ENCODE measurements around the gene IMMP2L.
"Not testable (repeated sequence)": the region's sequence is repeated elsewhere in the genome, so short reads cannot be mapped to it uniquely, and the experiment has no call there.

IMMP2L gene

GRCh38 chr7:111450705-111451104 is 111.6 kb downstream of the IMMP2L start:
- not testable (repeated sequence) for DNase-seq

DNA sequence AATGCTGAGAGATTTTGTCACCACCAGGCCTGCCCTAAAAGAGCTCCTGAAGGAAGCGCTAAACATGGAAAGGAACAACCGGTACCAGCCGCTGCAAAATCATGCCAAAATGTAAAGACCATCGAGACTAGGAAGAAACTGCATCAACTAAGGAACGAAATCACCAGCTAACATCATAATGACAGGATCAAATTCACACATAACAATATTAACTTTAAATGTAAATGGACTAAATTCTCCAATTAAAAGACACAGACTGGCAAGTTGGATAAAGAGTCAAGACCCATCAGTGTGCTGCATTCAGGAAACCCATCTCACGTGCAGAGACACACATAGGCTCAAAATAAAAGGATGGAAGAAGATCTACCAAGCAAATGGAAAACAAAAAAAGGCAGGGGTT is 114.8 kb downstream of the IMMP2L start:
- DNase-seq, result not testable (repeated sequence)

DNA sequence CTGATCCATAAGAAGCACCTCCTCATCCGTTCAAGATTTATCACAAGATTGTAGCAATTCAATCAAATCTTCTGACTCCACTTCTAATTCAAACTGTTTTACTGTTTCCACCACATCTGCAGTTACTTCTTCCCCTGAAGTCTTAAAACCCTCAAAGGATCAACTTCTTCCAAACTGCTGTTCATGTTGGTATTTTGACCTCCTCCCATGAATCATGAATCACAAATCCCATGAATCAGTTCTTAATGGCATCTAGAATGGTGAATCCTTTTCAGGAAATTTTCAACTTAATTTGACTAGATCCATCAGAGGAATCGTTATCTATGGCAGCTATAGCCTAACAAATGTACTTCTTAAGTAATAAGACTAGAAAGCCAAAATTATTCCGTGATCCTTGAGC is 122.3 kb downstream of the IMMP2L start:
- DNase-seq, result no peak

- DNase-seq, result no peak
Observed at GRCh38 chr7:111438369-111439289, 123.7 kb downstream of the IMMP2L start.

GRCh38 chr7:111437736-111438135 is 124.6 kb downstream of the IMMP2L start:
- DNase-seq, result no peak

- no peak for DNase-seq
Observed at GRCh38 chr7:111436608-111437007, 125.7 kb downstream of the IMMP2L start.

DNA sequence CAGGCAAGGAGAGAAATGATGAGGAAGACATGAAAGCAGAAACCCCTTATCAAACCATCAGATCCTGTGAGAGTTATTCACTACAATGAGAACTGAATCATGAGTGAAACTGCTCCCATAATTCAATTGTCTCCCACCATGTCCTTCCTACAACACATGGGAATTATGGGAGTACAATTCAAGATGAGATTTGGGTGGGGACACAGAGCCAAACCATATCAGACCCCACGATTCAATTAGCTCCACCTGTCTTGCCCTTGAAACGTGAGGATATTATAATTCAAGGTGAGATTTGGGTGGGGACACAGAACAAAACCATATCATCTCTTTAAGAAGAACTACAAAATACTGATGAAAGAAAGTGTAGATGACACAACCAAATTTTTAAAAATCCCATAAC is 128.9 kb downstream of the IMMP2L start:
- no peak for DNase-seq

DNA sequence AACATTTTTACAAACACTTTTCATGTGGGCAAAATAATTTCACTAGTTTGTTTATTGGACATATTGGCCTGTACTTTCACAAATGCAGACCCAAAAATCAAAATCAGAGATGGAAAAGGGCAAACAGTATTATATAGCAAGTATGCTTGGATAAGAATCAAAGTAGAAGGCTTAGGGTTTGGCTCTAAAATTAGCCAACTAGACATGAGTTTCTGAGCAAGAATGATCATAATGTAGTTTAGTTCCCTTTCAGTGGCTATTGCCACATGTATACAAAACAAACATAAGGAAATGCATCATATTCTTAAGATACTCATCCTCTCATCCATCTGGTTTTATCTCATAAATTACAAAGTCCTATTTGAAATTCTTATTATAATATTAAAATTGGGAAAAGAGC is 132.5 kb downstream of the IMMP2L start:
- DNase-seq, result no peak

- DNase-seq, result no peak
Observed at GRCh38 chr7:111424768-111425167, 137.5 kb downstream of the IMMP2L start.

GRCh38 chr7:111414374-111414773 is 147.9 kb downstream of the IMMP2L start:
- no peak for DNase-seq

DNA sequence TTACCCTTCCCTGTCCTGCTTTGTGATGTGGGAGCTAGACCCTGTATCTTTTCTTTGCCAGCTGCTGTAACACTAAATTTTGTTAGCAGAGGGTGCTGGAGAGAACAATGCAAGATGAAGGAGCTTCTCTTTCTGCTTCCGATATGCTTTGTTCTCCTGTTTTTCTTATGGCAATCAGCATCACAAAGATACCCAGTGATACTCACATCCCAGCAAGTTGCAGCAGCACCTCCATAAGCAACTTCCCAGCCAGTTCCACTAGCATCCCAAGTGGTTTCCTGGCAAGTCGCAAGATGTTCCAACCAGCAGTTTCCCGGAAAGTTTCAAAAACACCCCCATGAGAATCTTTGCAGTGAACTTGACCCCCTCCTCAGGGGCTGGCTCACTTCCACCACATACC is 148.6 kb downstream of the IMMP2L start:
- no peak for DNase-seq

DNA sequence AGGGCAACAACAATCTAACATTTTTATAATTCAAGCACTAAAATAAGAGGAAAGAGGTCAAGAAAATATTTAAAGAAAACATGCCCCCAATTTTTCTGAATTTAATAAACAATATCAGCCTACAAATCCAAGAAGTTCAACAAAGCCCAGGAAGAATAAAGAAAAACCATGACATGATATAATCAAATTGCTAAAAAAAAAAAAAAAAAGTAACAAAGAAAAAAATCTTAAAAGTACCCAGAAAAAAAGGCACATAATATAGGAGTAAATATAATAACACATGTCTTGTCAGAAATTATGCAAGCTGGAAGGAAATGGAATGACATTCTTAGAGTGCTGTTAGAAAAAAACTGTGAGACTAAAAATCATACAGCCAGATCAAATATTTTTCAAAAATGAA is 151.4 kb downstream of the IMMP2L start:
- DNase-seq, result no peak

- DNase-seq, result no peak
Observed at GRCh38 chr7:111409714-111410422, 152.4 kb downstream of the IMMP2L start.

GRCh38 chr7:111408724-111409123 is 153.6 kb downstream of the IMMP2L start:
- no peak for DNase-seq

GRCh38 chr7:111407258-111407657 is 155.0 kb downstream of the IMMP2L start:
- no peak for DNase-seq

DNA sequence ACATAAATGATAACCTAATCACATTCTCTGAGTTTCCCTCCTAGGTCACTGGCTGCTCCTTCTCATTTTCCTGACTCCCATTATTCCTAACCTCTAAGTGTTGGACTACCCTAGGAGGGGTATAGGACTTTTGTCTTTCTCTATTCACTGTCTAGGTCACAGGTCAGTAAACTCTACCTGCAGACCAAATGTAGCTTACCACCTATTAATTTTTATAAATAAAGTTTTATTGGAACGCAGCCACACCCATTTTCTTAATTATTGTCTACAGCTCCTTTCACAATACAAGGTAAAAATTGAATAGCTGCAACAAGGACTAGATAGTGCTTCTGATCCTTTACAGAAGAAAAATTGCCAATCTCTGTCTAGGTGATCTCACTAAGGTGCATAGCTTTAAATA is 156.7 kb downstream of the IMMP2L start:
- DNase-seq, result no peak

GRCh38 chr7:111401516-111401915 is 160.8 kb downstream of the IMMP2L start:
- DNase-seq, result no peak

- no peak for DNase-seq
Observed at GRCh38 chr7:111400088-111400487, 162.2 kb downstream of the IMMP2L start.

DNA sequence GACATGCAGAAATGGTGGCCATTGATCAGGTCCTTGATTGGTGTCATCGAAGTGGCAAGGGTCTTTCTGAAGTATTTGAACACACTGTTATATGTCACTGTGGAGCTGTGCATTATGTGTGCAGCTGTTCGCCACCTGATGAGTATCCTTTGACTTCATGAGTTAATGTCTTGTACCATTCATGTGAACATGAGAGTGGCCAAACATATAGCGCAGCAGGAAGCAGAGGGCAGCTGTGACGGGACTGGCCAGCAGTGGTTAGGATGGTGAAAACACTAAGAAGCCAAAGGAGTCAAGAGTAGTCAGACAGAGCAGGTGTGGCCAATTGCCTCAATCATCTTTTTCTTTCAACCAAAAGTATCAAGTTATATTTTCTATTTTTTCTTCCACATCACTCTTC is 167.4 kb downstream of the IMMP2L start:
- no peak for DNase-seq

GRCh38 chr7:111393011-111393754 is 169.1 kb downstream of the IMMP2L start:
- no peak for DNase-seq

DNA sequence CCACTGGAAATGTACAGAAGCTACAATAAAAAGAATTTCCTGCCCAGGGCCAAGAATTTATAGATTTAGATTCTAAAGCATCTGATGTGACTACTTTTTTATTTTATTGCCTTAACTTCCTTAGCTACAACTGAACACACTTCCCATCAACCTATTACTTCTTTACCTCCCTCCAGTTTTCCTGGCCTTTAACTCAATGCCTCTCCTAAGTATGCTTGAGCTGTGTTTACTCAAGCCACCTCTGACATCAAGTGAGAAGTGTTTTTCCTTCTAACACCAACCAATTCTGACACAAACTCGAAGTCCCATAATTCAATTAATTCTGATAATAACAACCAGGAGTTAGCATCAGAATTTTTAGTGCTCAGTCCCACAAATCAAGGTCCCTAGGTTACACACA is 170.0 kb downstream of the IMMP2L start:
- DNase-seq, result no peak

- DNase-seq, result no peak
Observed at GRCh38 chr7:111390000-111390399, 172.3 kb downstream of the IMMP2L start.

DNA sequence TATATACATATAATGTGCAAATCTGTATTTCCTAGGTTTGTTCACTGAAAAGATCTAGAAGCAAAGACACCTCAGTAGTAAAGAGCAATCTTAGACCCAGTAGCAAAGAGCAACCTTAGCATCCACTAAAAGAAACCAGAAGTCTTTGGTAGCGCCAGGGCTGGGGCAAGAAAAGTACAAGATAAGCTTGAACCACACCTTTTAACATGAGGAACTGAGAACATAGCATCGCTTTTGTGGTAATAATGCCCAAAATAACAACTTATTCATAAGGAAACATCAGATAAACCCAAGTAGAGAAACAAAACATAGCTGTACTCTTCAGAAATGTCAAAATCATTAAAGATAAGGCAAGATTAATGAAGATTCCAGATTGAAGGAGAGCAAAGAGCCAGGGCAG is 173.4 kb downstream of the IMMP2L start:
- no peak for DNase-seq

DNA sequence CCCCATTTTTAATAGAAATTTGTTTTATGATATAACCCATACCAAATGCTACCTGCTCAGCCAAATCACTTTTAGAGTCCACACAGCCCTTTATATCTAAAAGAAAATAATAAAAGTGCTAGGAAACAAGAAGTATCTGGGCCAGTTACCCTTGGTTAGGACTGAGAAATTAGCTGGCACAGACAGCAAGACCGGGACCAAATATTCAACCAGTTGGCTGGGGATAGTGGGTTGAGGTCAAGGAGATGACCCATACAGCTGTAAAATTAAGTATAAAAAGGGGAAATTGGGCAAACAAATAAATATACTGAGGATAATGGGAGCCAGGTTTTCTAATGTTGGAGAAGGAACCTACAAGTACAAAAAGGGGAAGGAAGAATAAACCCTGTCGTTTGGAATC is 174.3 kb downstream of the IMMP2L start:
- DNase-seq, result no peak
